Smooth muscle cell (in vitro differentiated cells): ENCODE measurements around the gene PACS1. TPM values are rescaled to one million over a fixed set of nuclear protein-coding genes. Genes with fewer than 3 reads are reported as not detected.

Experiments
- DNase-seq: peaks from one replicate; lab custom pipeline; 2025; ENCODE audit not compliant: unreplicated experiment; lab: John Stamatoyannopoulos, UW
- H2AFZ ChIP-seq: fragments of 200-600 bp; sonication (generic); 2 replicates; pipeline ENCODE4 v1.6.0; 2016; ENCODE audit warnings: antibody characterized with exemption, low read depth, mild to moderate bottlenecking
- H3F3A ChIP-seq: fragments of 200-600 bp; sonication (generic); 2 replicates; pipeline ENCODE4 v1.6.0; 2017; ENCODE audit warnings: antibody characterized with exemption, low read depth
- H3K27ac ChIP-seq: fragments of 200-600 bp; sonication (generic); 2 replicates; pipeline ENCODE4 v1.5.1; 2016; ENCODE audit warnings: low read depth, mild to moderate bottlenecking
- H3K27me3 ChIP-seq: fragments of 200-600 bp; sonication (generic); 2 replicates; pipeline ENCODE4 v1.6.1; 2016; ENCODE audit warnings: low read depth, mild to moderate bottlenecking
- H3K36me3 ChIP-seq: fragments of 200-600 bp; sonication (generic); 2 replicates; pipeline ENCODE4 v1.5.1; 2016; ENCODE audit warnings: low read depth
- H3K4me1 ChIP-seq: fragments of 200-600 bp; sonication (generic); 2 replicates; pipeline ENCODE4 v1.5.1; 2016; ENCODE audit warnings: low read depth
- H3K4me2 ChIP-seq: fragments of 200-600 bp; sonication (generic); 2 replicates; pipeline ENCODE4 v1.6.0; 2016; ENCODE audit warnings: mild to moderate bottlenecking
- H3K4me3 ChIP-seq: fragments of 200-600 bp; sonication (generic); 2 replicates; pipeline ENCODE4 v1.5.1; 2016; ENCODE audit warnings: mild to moderate bottlenecking
- H3K79me2 ChIP-seq: fragments of 200-600 bp; sonication (generic); 2 replicates; pipeline ENCODE4 v1.6.0; 2016; ENCODE audit warnings: low read depth, mild to moderate bottlenecking
- H3K9ac ChIP-seq: fragments of 200-600 bp; sonication (generic); 2 replicates; pipeline ENCODE4 v1.6.0; 2016; ENCODE audit warnings: low read depth
- H3K9me3 ChIP-seq: fragments of 200-600 bp; sonication (generic); replicated peaks from 2 replicates; pipeline ENCODE4 v1.5.1; 2016; ENCODE audit warnings: low read depth
- H4K20me1 ChIP-seq: fragments of 200-600 bp; sonication (generic); 2 replicates; pipeline ENCODE4 v1.6.0; 2016; ENCODE audit warnings: low read depth
- CTCF ChIP-seq: fragments of 200-600 bp; sonication (generic); IDR thresholded peaks from 2 replicates; pipeline ENCODE4 v1.5.1; 2017; ENCODE audit warnings: borderline replicate concordance, mild to moderate bottlenecking, antibody characterized with exemption; ENCODE audit not compliant: insufficient read depth, poor library complexity, severe bottlenecking
- WGBS: methylation state at CpG from one replicate; pipeline ENCODE4 v1.1.7; 2016; ENCODE audit warnings: low lambda C conversion rate; 5-methylcytosine and 5-hydroxymethylcytosine counted together
- polyA plus RNA-seq: library from polyadenylated mRNA; unstranded; fragments of >200 nt; fragmentation: Nextera tagmentation; extraction: Ambion mirVana; gene quantifications from 2 replicates; pipeline ENCODE4 v1.2.1, GENCODE V29; 2016
- total RNA-seq: library from RNA; depleted of rRNA; stranded (reverse); fragments of >200 nt; gene quantifications from 2 replicates; pipeline ENCODE4 v1.2.3, GENCODE V29; 2014

Gene PACS1
- total and polyA plus RNA-seq, 2 experiments from 2014 or later, result 87.6 to 140 TPM

GRCh38 chr11:66181632-66182315 is 111.7 kb downstream of the PACS1 start:
- no peaks in the 10 kb centered on the region for H3K4me1 ChIP-seq
- 62% methylated on average over 2 of the region's 2 CpGs for WGBS
- H3K9ac ChIP-seq, result no peak overlapping the region
- H3K79me2 ChIP-seq, result peaks cover 98% of the 10 kb centered on the region
- peaks cover 96% of the 10 kb centered on the region for H4K20me1 ChIP-seq
- H3K27me3 ChIP-seq, result no peaks in the 10 kb centered on the region
- H3K27ac ChIP-seq, result peak overlapping the region; percentile 46
- no peaks in the 10 kb centered on the region for H3K9me3 ChIP-seq
- H3K36me3 ChIP-seq, result no peaks in the 10 kb centered on the region
- no peak overlapping the region for H3K4me3 ChIP-seq
- peaks cover 1% of the 10 kb centered on the region for H3F3A ChIP-seq
- H2AFZ ChIP-seq, result no peak overlapping the region
- H3K4me2 ChIP-seq, result no peak overlapping the region
- no peak for DNase-seq
- no peak for TF ChIP-seq CTCF

- H3K9ac ChIP-seq, result no peak overlapping the region
- H3F3A ChIP-seq, result peaks cover 14% of the 10 kb centered on the region
- H3K4me1 ChIP-seq, result peaks cover 2% of the 10 kb centered on the region
- H3K27me3 ChIP-seq, result no peaks in the 10 kb centered on the region
- H3K36me3 ChIP-seq, result no peaks in the 10 kb centered on the region
- no peak overlapping the region for H3K27ac ChIP-seq
- H3K4me3 ChIP-seq, result no peak overlapping the region
- no peak overlapping the region for H3K4me2 ChIP-seq
- DNase-seq, result no peak
- H3K79me2 ChIP-seq, result peaks cover 97% of the 10 kb centered on the region
- no peak overlapping the region for H2AFZ ChIP-seq
- 82% methylated on average over 3 of the region's 3 CpGs for WGBS
- H4K20me1 ChIP-seq, result peaks cover 98% of the 10 kb centered on the region
- TF ChIP-seq CTCF, result no peak
- no peaks in the 10 kb centered on the region for H3K9me3 ChIP-seq
These were observed 113.5 kb downstream of the PACS1 start for GRCh38 chr11:66183494-66184048.

- Histone ChIP-seq H3K79me2 (peaks cover 85% of the 10 kb centered on the region), H3F3A (peaks cover 21% of the 10 kb centered on the region), H3K27ac (no peak overlapping the region), H2AFZ (no peak overlapping the region), H4K20me1 (peaks cover 98% of the 10 kb centered on the region), H3K27me3 (no peaks in the 10 kb centered on the region), H3K9ac (no peak overlapping the region), H3K36me3 (no peaks in the 10 kb centered on the region), H3K4me2 (no peak overlapping the region), H3K4me3 (no peak overlapping the region), H3K9me3 (no peaks in the 10 kb centered on the region), H3K4me1 (peaks cover 10% of the 10 kb centered on the region)
- no peak for TF ChIP-seq CTCF
- WGBS, result 81% methylated on average over 4 of the region's 4 CpGs
- no peak for DNase-seq
These were observed 114.7 kb downstream of the PACS1 start for GRCh38 chr11:66184728-66185127.

DNA sequence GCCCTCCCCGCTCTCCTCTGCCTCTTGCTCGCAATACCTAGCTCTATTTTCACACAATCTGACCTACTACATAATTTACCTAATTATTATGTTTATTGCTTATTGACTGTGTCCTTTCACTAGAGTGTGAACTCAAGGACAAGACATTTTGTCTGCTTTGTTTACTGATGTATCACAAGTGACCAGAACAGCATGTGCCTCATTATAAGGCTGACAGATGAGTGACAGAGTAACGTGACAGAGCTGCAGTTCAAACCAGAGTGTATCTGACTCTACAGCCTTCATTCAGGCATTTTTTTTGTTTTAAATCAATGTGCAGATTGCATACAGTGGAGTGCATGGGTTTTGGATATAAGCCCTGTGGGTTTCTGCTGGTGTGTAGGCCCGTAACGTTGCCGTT is 116.4 kb downstream of the PACS1 start:
- Histone ChIP-seq H3K9ac (no peak overlapping the region), H4K20me1 (peaks cover 99% of the 10 kb centered on the region), H3K4me2 (no peak overlapping the region), H3K79me2 (peaks cover 72% of the 10 kb centered on the region), H3K27ac (no peak overlapping the region), H3K4me3 (no peak overlapping the region), H3K36me3 (no peaks in the 10 kb centered on the region), H3K27me3 (no peaks in the 10 kb centered on the region), H3F3A (peaks cover 21% of the 10 kb centered on the region), H3K9me3 (no peaks in the 10 kb centered on the region), H3K4me1 (peaks cover 10% of the 10 kb centered on the region), H2AFZ (no peak overlapping the region)
- WGBS, result 96% methylated on average over 6 of the region's 6 CpGs
- DNase-seq, result no peak
- no peak for TF ChIP-seq CTCF
